UCSD-AML1 (cell line): ENCODE results near the gene ATXN1.

ENCODE experiments used
- DNase-seq: peaks from one replicate; lab custom pipeline; 2025; ENCODE audit not compliant: unreplicated experiment; lab: John Stamatoyannopoulos, UW

ATXN1 gene

DNA sequence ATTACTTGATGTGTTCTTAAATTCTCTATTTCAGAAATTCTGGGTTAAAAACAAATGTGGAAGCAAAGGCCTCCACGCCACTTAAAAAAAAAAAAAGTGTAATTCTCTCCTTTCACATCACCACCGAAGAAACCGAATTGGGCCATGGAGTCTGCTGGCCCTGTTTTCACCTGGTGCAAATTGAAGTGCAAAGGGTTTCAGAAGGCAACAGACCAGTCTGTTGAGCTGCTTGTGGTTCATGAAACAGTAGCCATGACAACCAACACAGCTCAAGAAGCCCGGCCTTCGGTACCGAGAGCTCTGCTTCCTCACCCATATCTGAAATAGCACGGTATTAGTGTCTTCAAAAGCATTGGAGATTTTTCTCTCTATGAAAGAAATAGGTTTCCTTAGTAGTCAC is 459.7 kb downstream of the ATXN1 start:
- DNase-seq: no peak

DNA sequence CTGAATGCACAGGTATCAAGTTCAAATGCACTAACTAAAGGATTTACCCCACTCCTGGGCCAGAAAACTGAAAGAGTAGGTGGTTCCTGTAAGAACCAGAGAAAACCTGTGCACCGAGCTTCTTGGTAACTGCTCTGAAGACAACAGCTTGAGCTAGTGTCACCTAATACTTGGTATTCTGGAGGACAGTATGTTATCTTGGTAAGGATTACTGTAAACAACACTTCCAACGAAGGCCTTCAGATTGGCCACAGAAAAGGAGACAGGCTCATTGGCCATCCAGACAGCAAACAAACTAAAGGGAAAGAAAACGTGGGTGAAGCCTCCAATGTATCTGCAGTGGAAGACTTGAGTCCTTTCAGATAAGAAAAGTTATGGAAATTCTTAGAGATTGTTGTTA is 461.4 kb downstream of the ATXN1 start:
- no peak for DNase-seq

DNA sequence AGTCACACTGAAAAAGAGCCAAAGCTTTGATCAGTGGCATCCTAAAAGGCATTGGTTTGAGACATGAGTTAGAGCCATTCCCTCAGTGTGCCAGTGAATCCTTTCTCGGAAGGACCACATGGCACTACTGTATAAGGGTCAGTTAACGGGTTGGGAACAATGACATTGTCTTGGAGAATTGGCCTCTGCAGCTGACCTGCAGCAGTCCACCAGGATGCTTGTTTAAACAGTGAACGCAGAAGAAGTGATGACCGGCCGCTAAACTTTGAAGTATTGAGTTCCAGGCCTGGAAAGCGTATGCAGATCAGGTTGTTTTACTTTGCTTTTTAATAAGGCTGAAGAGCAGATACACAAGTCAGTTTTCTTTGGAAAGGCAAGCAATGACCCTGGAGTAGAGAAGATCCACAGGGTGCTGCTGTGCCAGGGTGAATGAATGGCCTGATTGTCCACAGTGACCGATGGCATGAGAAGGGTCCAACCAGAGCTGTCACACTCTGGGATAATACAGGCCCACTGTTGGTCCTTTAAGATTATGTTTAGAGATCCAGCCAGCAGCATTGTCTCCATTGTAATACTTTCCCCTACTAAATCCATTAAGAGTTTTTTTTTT is 465.1 kb downstream of the ATXN1 start:
- no peak for DNase-seq

DNA sequence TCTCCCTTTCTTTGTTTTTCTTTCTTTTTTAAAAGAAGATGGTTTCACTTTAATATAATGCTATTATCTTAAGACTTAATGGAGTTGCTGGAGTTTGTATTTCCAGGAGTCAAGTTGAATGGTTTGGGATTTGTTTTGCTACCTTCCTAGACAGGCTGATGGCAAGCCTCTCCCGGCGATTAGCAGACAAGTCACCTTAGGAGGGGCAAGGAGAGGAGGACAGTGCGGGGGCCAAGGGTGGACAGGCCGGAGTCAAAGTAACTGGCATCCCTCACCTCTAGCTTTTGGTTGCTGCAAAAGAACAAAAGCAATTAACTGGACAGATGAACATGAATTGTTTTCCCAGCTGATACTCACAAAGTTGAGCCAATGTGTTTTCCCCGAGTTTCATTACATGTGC is 465.8 kb downstream of the ATXN1 start:
- DNase-seq: no peak

DNA sequence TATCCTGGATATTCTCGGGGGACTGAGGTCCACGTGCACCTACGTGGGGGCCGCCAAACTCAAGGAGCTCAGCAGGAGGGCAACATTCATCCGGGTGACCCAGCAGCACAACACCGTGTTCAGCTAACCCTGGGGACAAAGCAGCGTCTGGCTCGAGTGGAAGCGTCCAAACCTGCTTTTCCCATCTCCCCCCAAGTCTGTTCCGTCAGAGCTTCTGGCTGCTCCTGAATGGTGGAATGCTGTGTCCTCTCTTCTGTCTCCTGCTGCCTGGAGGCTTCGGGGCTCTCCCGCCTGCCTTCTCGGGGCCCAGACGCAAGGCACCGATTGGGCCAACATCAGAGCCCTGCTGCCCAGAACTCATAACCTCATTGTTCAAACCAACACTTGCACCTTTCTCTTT is 466.2 kb downstream of the ATXN1 start:
- no peak for DNase-seq

DNA sequence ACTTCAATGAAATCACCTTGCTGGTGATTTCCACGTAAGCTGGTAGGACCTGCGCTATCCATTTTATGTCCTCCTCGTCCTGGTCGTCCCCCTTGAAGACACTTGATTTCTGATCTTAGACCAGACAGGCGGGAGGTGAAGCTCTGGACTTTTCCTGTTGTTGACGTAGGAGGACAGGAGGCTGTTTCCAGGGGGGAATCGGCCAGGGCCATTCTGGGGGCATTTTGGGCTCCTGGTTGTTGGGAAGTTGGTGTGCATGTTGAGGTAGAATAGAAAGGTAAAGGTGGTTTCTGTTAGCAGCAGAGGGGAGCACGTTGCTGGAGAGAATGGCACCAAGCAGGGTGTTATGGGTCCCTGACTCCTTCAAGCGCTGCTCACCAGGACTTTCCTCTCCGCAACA is 466.9 kb downstream of the ATXN1 start:
- DNase-seq: no peak

DNA sequence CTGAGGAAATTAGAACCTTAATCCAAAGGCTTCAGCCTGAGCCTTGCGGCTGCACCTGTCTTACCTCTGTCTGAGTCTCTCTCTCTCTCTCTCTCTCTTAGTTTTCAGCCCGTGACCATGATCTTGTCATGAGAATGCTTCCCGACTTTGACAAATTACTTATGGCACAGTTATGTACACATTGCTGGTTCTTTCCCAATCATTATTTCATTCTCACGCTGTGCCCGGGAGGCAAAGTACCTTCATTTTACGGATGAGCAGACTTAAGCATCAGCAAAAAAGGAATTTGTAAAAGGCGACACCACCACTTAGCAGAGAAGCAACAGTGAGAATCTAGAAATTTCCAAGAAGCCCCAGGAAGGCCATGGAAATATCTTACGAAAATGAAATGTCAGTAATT is 468.3 kb downstream of the ATXN1 start:
- DNase-seq: no peak

DNA sequence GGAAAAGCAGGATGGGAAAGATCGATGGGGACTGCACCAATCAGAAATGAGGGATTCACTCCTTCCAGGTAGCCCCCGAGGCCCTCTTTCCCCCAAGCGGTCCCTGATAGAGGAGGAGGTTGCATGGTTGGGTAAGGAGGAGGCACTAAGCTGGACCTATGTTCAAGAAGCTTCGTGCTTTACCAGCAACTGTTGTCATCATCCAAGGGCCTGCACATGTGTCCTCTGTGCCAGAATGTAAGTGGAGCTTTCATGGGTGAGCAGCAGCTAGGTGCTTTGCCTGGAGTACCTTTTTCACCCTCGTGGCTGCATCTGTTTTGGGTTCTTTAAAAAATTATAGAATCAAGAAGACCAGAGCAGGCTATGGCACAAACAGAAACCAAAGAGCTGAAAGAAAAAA is 468.8 kb downstream of the ATXN1 start:
- DNase-seq: no peak

DNA sequence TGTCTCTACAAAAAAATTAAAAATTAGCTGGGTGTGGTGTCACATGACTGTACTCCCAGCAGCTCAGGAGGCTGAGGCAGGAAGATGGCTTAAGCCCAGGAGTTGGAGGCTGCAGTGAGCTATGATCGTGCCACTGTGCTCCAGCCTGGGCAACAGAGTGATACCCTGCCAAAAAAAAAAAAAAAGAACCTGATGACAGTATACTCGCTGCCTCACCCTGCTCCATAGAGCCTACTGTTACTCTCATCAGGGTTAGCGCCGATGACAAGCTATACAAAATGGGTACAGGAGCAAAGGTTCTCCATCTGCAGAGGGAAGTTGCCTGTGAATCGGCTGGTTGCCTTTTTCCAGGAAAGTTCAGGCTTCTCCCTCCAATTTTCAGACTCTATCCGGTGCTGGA is 469.5 kb downstream of the ATXN1 start:
- no peak for DNase-seq

DNA sequence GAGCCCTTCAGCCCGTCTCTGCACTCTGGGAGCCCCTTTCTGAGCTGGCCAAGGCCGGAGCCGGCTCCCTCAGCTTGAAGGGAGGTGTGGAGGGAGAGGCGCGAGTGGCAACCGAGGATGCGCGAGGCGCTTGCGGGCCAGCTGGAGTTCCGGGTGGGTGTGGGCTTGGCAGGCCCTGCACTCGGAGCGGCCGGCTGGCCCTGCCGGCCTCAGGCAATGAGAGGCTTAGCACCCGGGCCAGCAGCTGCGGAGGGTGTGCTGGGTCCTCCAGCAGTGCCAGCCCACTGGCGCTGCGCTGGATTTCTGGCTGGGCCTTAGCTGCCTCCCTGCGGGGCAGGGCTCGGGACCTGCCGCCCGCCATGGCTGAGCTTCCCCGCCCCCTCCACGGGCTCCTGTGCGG is 473.1 kb downstream of the ATXN1 start:
- no peak for DNase-seq

DNA sequence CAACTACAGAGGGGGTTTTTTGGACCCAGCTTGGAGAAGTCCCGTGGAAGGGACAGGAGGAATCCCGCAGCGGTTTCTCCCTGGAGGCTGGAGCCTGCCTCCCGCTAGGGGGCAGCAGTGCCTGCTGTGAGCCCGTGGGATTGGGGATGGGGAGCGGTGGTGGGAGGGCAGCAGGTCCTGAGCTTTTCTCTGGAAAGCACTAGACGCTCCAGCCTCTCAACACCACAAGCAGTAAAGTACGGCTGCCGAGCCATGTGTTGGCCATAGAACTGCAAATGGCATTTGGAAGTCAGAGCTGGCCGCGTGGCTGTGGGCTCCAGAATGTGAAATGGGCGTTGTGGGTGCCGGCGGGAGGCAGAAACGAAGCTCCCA is 475.1 kb downstream of the ATXN1 start:
- DNase-seq: no peak

DNA sequence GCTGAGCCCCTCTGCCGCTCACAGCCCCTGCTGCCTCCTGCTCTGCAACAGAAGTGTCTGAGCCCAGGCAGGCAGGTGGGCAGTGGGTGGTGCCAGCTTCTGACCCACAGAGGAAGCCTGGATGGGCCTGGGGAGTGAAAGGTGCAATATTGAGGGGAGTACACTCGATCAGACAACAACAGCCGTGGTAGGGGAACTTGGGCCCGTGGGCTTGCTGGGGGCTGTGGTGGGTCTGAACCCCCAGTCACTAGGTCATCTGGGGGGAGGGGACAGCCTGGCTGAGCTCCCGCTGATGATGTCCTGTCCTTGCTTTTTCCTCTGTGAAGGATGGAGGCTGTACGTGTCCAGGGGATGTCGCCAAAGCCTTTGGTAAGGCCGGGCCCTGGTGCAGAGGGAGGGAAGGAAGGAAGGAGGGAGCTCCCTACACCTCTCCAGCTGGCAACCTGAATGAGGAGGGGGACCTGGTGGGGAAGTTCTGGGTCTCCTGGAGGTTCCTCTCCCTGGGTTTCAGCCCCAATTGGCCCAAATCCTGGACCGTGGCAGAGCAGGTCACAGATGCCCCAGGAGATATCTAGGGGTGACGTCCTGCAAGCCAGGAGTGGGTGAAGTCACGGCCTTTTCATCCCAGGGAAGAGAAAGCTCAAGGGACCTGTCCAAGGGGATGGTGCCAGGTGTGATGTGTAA is 475.7 kb downstream of the ATXN1 start:
- DNase-seq: no peak

DNA sequence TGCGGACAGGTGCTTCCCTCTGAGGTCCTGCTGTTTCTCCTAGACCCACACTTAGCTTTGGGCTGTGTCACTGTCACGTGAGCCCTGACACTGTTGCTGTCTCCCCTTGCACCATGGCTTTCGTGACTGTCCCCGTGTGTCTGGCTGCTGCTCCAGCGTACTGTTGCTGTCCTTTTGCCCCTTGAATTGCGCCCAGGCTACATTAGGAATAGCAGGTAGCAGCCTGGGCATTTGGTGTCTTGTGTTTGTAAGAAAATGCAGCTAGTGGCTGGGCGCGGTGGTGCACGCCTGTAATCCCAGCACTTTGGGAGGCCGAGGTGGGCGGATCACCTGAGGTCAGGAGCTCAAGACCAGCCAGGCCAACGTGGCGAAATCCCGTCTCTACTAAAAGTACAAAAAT is 476.8 kb downstream of the ATXN1 start:
- DNase-seq: no peak

DNA sequence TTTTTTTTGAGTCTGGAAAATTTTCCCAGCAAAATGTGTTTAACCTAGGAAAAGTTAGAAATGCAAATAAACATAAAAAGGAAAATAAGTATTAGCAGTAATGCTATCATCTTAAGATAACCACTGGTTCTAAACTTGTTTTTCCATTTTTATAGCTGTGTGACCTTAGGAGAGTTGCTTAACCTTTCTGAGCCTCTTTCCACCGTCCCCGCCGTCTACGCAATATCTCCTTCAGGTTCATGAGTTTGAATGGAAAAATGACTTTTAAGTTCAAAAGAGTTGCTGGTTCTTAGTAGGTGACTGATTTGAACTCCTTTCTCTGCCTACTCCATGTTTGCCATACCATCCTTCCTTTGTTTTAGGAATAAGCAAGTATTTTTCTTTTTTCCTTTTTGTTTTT is 478.9 kb downstream of the ATXN1 start:
- DNase-seq: no peak

DNA sequence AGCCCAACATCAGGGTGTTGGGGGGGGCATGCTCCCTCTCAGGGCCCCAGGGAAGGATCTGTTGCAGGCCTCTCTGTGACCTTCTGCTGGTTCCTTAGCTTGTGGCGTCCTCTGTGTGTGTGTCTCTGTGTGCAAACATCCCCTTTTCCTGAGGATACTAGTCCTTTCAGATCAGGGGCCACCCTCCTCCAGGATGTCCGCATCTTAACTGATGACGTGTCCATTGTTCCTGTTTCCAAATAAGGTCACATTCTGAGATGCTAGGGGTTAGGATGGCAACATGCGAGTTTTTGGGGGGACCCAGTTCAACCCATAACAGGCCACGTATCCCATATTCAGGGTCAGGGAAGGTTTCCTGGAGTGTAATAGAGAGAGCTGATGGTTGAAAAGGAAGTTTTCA is 482.0 kb downstream of the ATXN1 start:
- DNase-seq: no peak

DNA sequence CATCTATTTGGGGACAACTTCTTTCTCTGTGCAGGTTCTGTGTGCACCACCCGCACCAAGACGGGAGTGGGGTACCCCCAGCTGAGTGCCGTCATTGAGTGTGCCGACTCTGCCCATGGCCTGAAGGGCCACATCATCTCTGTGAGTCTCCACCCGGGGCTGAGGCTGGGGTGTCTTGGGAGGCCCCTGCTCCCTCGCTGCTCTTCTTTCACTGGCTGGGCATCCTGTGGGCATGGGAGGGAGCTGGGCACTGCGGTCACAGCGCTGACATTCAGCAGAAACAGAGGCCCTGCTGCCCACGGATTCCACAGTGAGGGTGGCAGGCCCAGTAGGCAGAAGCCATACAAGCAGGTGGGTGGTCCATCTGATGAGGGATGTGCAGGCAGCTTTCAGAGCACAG is 482.5 kb downstream of the ATXN1 start:
- DNase-seq: no peak

DNA sequence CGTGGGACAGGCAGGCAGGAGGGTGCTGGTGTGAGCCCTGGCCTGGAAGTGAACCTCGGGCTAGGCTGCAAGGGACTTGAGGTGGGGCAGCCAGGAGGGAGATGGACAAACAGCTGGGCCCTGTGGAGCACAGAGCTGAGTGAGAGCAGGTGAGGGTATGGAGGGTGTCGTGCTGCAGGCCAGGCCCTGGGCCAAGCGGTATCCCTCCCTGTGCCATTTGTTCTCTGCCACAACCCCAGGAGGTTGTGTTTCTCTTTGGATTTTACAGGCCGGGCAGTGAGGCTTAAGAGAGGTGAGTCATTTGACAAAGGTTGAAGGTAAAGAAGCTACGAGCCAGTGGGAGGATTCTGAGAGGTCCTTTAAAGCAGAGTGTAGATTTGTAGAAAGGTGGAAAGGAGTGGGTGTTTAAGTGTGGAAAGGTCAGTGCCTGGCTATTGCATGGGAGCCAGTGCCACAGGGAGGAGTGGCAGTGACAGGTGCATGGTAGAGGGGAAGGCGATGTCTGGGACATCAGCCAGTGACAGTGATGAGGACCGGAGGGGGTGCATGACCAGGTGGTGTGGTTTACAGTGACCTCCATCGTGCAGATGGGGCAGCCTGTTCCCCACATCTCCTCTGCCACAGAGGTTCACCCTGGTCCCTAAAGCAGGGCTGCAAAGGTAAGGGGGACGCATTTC is 483.1 kb downstream of the ATXN1 start:
- no peak for DNase-seq

DNA sequence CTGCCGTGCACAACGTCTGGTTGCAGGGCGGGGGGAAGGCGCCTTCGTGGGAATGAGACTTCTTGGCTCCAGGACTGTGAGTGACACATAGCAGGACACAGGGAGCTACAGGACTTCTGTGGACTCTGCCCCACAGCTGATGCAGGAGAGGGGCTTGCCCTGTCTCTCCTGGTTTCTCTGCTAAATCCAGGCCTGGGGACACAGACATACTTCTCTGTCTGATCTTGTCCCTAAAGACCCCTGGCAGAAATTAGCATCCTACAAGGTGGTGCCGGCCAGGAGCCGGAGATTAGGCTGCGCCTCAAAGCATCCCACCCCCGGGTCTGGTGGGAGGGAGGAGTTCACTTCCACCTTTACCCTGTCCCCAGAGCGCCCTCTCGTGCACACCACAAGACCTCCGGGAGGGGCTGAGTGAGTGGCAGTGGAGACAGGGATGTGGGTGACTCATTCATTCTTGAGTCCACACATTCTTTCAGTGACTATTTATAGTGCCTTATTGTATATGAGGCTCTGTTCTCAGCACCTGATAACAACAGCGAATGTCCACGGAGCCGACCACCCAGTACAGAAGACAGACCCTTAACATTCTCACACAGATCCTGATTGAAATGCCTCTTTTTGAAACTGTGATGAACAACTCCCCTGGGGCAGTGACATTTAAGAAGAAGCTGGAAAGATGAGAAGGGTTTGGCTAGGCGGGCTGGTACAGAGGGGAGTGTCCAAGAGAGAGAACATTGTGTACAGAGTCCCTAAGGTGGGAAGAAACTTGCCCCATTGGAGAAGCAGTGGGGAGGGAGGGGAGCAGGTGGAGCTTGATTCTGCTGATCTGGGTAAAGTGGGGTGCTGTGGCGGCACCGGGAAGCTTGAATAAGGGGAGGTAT is 483.9 kb downstream of the ATXN1 start:
- peak; percentile 76 for DNase-seq

DNA sequence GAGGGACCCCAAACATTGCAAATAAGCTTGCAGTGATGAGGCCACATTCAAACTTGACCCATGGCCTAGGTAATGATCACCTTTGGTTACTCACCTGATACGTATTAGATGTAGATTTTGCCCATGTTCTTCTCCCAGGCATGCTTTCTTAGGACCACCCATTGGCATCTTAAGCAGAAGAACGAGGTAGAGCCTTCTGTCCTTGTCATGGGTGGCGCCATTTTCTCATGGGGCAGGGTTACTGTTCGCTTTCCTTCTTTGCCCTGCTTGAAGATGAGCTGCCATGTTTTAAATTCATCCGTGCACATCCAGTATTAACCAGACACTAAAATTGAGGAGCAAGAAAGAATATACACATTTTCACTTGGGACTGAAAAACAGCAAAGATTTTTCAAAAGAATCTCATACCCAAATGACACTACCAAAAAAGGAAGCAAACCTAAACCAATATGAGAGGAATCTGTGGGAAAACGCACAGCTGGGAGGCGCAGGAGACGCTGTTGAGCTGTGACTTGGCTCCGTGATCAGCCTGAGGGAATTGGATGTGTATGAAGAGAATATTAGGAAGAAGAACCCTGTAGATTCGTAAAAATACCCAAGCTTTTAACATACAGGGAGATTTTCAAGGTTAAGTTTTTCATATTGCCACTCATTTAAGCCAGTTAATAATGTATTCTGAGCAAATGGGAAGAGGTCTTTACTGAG is 486.2 kb downstream of the ATXN1 start:
- DNase-seq: no peak

DNA sequence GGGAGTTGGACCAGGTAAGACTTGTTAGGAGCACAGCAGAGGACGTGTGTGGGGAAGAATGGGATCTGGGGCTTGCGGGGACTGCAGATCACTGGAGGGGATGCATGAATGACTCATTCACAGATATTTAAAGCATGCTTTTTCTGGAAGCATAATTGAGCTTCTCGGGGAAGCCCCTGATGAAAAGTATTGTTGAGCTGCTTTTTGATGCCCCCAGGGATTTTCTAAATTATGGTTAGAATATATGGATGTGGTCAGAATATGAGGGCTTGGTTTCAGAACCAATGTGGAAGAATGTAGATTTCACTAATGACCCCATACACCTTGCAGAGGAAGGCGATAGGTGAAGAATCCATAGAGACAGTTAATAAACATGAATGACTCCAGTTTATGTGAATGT is 486.8 kb downstream of the ATXN1 start:
- DNase-seq: no peak

DNA sequence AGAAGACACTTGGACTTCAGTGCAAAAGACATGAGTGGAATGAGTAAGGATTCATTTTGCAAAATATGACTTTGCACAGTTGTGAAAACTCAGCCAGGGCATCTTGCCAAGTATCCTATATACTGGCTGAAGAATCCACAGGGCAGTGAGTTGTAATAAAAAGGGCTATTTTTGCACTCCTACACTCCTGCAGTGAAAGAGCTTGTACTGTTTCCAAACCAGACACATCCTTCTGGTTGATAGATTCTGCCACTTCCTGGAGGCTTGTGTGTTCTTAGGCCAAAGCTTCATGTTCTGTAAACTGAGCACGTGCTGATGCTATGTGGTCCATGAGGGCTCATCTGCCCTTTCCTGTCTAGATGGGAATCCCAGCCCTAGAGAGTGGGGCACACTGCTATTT is 488.0 kb downstream of the ATXN1 start:
- DNase-seq: no peak
